SH-SY5Y (cell line): ENCODE data around the gene AGXT.

ENCODE experiments used
- GATA2 ChIP-seq: IDR thresholded peaks from 2 replicates; pipeline ENCODE4 v1.6.1; 2011; ENCODE audit warnings: mild to moderate bottlenecking, low read depth, low read length
- GATA3 ChIP-seq: IDR thresholded peaks from 2 replicates; pipeline ENCODE4 v1.6.1; 2011; ENCODE audit warnings: low read depth, mild to moderate bottlenecking, low read length, moderate library complexity

- TF ChIP-seq GATA2 (no peak), GATA3 (no peak)
These were observed 58.8 kb downstream of the AGXT start for GRCh38 chr2:240927390-240927781.
